Cardiac fibroblast (primary cell): Measurements from ENCODE around the gene GARIN1A.

ENCODE experiments used
- DNase-seq, 2 donors: peaks; one replicate each; pipeline versions ENCODE4 v3.0.0 to v3.0.0-alpha.2; 2010; ENCODE audit warnings: low read depth in 2 of 2
- H3K4me3 ChIP-seq, 2 donors: replicated peaks in 1 of 2; 1 replicate in 1 of 2; 2 replicates in 1 of 2; pipeline ENCODE4 v1.5.1; 2011; ENCODE audit warnings: low read depth in 2 of 2, low read length in 2 of 2, mild to moderate bottlenecking in 2 of 2, moderate library complexity in 1 of 2
- TF ChIP-seq, protein P1 (sequence below): IDR thresholded peaks from one replicate; pipeline ENCODE4 v1.5.1; 2011; ENCODE audit warnings: low read depth, mild to moderate bottlenecking, low read length, inconsistent platforms

Gene GARIN1A

DNA sequence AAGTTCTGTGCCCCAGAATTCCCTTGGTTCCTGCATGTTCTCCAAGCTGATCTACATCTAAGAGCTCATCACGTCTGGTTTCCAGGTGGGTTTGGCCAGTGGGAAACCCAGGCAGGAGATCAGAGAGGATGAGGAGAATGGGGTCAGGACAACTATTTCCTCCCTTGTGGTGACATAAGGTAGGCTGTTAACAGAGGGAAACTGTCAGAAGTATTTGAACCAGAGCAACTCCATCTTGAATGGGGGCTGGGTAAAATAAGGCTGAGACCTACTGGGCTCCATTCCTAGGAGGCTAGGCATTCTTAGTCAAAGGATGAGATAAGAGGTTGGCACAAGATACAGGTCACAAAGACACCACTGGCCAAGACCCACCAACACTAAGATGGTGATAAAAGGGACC is 19.1 kb downstream of the GARIN1A start:
- TF ChIP-seq, protein P1, sequence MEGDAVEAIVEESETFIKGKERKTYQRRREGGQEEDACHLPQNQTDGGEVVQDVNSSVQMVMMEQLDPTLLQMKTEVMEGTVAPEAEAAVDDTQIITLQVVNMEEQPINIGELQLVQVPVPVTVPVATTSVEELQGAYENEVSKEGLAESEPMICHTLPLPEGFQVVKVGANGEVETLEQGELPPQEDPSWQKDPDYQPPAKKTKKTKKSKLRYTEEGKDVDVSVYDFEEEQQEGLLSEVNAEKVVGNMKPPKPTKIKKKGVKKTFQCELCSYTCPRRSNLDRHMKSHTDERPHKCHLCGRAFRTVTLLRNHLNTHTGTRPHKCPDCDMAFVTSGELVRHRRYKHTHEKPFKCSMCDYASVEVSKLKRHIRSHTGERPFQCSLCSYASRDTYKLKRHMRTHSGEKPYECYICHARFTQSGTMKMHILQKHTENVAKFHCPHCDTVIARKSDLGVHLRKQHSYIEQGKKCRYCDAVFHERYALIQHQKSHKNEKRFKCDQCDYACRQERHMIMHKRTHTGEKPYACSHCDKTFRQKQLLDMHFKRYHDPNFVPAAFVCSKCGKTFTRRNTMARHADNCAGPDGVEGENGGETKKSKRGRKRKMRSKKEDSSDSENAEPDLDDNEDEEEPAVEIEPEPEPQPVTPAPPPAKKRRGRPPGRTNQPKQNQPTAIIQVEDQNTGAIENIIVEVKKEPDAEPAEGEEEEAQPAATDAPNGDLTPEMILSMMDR: no peak
- H3K4me3 ChIP-seq: no peak overlapping the region
- no peak for DNase-seq

- TF ChIP-seq, protein P1: no peak
- H3K4me3 ChIP-seq: no peak overlapping the region
- DNase-seq: no peak
These were observed 20.7 kb downstream of the GARIN1A start for GRCh38 chr7:128692623-128693270.

DNA sequence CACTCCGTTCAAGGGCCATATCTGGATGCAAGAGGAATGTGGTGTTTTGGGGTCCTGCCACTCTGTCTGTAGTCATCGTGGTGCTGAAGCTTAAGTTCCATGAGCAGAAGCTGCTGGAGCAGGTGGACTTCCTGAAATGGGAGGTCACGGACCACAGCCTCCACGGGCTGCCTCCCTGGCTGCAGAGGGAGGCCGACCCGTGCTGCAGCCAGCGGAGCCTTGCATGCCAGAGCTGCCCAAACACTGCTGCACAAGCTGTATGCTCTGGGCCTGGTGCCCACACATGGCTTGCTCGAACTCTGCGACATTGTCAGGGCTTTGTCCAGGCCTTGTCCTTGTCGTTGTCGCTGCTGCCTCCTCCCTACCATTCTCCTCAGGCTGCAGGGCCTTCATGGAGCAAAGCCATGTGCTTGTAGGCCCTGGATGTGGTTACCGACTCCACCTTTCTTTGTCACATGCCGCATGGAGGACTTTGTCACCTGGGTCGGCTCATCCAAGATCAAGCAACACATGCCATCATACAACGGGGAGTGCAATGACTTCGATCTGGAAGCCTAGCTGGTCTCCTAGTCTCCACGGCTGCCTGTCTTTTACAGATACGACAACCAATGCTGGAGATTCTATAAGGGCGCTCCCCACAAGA is 21.4 kb downstream of the GARIN1A start:
- DNase-seq: no peak
- TF ChIP-seq, protein P1: no peak
- no peak overlapping the region for H3K4me3 ChIP-seq

DNA sequence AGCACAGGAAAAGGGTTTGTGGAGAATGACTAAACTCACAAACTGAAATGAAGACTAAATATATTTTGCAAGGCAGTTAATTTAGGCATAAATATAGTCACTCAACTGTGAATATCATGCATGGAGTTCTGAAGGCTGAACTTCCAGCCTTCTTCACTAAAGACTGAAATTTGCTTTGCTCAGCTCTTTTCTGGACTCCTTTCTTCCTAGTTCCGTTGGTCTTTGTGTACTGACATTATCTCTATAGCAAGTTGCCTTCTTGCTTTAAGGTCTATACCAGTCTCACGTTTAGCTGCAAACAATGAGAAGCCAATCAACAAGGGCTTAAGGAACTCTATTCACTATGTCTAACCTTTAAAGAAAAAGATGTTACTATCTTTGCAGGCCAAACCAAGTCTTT is 22.6 kb downstream of the GARIN1A start:
- H3K4me3 ChIP-seq: no peak overlapping the region
- no peak for DNase-seq
- TF ChIP-seq, protein P1: no peak

GRCh38 chr7:128697302-128697905 is 25.3 kb downstream of the GARIN1A start:
- DNase-seq: peak; percentile 68 to 75
- TF ChIP-seq, protein P1: peak; percentile 43
- peak overlapping the region; percentile 51 for H3K4me3 ChIP-seq

DNA sequence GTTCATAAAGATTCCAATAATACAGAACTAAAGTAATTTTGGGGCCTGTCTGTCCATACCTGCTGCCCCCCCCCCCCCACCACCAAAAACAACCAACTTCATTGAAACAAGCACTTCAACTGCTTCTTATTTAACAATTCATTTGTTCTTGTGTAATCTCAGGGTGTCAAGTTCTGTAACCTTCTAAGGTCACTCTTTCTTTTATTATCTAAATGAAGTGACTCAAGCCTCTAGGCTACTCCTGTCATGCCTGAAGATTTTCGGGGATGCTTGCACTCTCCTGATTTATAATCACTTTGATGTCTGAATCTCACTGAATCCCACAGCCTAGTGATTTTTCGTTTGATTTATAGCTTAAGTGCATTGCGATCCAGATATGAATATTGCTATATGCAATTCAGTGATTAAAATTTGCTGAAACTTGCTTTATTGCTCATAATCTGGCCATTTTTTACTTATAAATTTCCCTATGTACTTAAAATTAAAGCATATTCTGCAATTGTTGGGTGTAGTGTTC is 27.2 kb downstream of the GARIN1A start:
- H3K4me3 ChIP-seq: no peak overlapping the region
- TF ChIP-seq, protein P1: no peak
- DNase-seq: no peak
